ENCODE results near the gene VPS13C.

The VPS13C gene

DNA sequence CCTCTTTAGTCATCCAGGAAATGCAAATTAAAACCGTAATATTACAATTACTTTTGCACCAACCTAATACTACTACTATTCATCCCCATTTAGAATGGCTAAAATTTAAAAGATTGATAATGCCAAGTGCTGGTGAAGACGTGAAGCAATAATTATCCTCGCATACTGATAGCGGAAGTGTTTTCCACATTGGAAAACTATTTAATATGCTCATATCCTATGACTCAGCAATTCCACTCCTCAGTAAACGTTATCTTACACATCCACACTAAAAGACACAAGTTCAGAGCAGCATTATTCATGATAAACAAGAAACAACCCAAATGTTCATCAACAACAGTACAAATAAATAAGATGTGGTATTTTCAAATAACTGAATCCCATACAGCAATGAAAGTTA is 70.6 kb downstream of the VPS13C start:
- TF ChIP-seq, protein P1, sequence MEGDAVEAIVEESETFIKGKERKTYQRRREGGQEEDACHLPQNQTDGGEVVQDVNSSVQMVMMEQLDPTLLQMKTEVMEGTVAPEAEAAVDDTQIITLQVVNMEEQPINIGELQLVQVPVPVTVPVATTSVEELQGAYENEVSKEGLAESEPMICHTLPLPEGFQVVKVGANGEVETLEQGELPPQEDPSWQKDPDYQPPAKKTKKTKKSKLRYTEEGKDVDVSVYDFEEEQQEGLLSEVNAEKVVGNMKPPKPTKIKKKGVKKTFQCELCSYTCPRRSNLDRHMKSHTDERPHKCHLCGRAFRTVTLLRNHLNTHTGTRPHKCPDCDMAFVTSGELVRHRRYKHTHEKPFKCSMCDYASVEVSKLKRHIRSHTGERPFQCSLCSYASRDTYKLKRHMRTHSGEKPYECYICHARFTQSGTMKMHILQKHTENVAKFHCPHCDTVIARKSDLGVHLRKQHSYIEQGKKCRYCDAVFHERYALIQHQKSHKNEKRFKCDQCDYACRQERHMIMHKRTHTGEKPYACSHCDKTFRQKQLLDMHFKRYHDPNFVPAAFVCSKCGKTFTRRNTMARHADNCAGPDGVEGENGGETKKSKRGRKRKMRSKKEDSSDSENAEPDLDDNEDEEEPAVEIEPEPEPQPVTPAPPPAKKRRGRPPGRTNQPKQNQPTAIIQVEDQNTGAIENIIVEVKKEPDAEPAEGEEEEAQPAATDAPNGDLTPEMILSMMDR (IDR thresholded peaks at IDR 0.05; ENCODE audit: low read depth, low read length) = no peak
- in situ Hi-C loops (cut with HindIII; ENCODE audit: low sequenced_read_pairs) = no loop called here
- DNase-seq (ENCODE audit: low read depth, low spot score) = no peak
- no peak overlapping the region for H3K4me3 ChIP-seq (ENCODE audit: low read depth, low read length)

DNA sequence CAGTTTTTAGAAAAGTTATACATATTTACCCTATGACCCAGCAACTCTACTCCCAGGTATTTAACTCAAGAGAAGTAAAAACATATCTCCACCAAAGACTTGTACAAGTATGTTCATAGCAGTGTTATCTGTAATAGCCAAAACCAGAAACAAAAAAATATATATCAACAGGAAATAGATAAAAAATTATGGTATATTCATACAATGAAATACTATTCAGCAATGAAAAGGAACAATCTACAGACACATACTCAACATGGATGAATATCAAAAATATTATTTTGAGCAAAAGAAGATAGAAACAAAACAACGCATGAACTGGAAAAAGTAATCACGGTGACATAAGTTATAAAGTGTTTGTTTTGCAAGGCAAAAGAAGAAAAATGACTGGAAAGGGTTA is 72.4 kb downstream of the VPS13C start:
- in situ Hi-C loops (cut with HindIII; ENCODE audit: low sequenced_read_pairs) = no loop called here
- TF ChIP-seq, protein P1 (IDR thresholded peaks at IDR 0.05; ENCODE audit: low read depth, low read length) = no peak
- no peak overlapping the region for H3K4me3 ChIP-seq (ENCODE audit: low read depth, low read length)
- DNase-seq (ENCODE audit: low read depth, low spot score) = no peak

DNA sequence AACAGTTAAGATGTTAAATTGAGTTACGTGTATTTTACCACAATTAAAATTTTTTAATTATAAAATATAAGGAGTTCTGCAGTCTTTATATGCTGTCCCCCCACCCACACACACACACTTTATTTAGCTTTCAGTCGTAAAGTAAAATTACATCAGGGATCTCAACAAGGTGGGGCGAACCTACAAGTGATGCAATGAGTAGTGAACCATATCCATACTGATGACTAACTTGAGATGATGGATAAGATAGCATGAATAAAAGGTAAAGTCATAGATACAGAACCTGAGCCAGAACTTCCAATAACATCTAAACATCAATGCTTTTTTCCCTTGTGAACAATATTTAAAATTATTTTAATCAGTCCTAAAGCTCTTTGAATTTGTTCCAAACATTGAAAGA is 77.2 kb downstream of the VPS13C start:
- in situ Hi-C loops (cut with HindIII; ENCODE audit: low sequenced_read_pairs) = no loop called here
- TF ChIP-seq, protein P1 (IDR thresholded peaks at IDR 0.05; ENCODE audit: low read depth, low read length) = no peak
- DNase-seq (ENCODE audit: low read depth, low spot score) = no peak

DNA sequence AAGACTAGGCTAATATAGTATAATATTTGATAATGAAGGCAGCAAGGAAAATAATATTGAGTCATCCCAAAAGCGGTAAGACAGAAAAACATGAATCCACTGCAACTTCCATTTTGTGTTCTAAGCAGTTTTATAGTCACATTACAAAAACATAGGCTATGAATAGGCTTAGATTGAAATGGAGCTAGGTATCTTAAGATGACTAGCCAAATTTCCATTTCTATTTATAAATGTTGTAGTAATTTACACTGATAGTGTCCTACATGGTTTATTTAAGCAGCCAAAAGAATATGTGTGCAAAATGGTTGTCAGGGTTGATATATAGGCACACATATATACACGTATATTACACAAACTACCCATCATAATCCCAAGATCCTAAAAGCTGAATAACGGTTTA is 82.0 kb downstream of the VPS13C start:
- in situ Hi-C loops (cut with HindIII; ENCODE audit: low sequenced_read_pairs) = no loop called here
- TF ChIP-seq, protein P1 (IDR thresholded peaks at IDR 0.05; ENCODE audit: low read depth, low read length) = no peak
- H3K4me3 ChIP-seq (ENCODE audit: low read depth, low read length) = no peak overlapping the region
- no peak for DNase-seq (ENCODE audit: low read depth, low spot score)

More for the DNA sequence above, 77.2 kb downstream of the VPS13C start:
- no peak overlapping the region for H3K4me3 ChIP-seq (ENCODE audit: low read depth, low read length)

DNA sequence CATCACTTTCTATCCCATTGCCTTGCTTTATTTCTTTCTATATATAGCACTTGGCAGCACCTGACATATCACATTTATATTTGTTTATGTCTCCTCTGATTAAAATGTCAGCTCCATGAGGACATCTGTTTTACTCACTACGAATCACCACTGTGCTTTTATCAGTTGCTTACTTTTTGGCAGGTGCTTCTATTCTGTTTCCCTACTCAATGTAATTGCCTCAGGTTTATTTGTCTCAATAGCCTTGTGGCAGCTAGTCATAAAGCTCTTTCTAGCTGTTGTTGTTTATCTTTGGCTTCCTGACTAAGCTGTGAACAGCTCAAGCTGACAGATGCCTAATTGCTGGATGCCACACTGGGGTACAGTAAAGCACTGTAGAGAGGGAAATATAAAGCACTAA is 85.5 kb downstream of the VPS13C start:
- in situ Hi-C loops (cut with HindIII; ENCODE audit: low sequenced_read_pairs) = no loop called here
- H3K4me3 ChIP-seq (ENCODE audit: low read depth, low read length) = no peak overlapping the region
- TF ChIP-seq, protein P1 (IDR thresholded peaks at IDR 0.05; ENCODE audit: low read depth, low read length) = no peak
- no peak for DNase-seq (ENCODE audit: low read depth, low spot score)

DNA sequence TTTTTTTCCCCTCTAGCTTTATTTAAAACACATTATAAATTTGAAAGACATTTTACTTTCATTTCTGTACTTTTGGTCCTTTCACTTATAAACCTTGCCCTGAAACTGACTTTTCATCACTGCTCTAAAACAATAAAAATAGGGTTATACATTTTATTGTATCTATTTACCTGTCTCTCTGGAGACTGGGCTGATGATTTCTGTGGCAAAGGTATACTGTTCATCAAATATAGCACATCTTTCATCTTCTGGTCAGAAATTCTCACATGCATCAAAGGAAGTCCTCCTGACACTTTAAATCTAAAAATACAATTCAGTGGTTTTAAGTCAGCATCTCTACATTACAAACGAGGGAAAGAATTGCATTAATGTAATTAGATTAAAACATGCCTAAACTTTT is 86.1 kb downstream of the VPS13C start:
- TF ChIP-seq, protein P1 (IDR thresholded peaks at IDR 0.05; ENCODE audit: low read depth, low read length) = no peak
- in situ Hi-C loops (cut with HindIII; ENCODE audit: low sequenced_read_pairs) = no loop called here
- H3K4me3 ChIP-seq (ENCODE audit: low read depth, low read length) = no peak overlapping the region
- DNase-seq (ENCODE audit: low read depth, low spot score) = no peak

DNA sequence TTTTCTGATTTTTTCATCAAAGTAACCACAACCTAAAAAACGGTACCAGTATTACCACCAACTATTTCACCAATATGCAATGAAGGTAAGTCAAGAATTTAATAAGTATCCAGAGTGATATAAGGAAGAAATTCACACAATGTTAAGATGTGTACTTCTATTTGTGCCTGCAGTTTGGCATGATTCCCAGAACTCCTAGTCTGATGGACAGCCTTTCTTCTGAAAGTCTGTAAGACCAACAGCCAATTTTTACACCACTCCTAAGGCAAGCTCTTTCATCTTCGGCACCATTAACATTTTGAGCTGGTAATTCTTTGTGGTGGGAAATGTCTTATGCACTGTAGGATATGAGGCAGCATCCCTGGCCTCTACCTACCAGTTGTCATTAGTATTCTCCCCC is 108.3 kb downstream of the VPS13C start:
- in situ Hi-C loops (cut with HindIII; ENCODE audit: low sequenced_read_pairs) = no loop called here
- TF ChIP-seq, protein P1 (IDR thresholded peaks at IDR 0.05; ENCODE audit: low read depth, low read length) = no peak
- H3K4me3 ChIP-seq (ENCODE audit: low read depth, low read length) = no peak overlapping the region
- DNase-seq (ENCODE audit: low read depth, low spot score) = peak; percentile 21
